ENCODE results near the gene ADRM1. TPM values are rescaled to one million over a fixed set of nuclear protein-coding genes. Genes with fewer than 3 reads are reported as not detected.
A peak's percentile ranks its signal among the peaks of the same experiment; 100 is the strongest.

The ADRM1 gene
- total RNA-seq, 1 donor from 2014 or later: 47.5 TPM

DNA sequence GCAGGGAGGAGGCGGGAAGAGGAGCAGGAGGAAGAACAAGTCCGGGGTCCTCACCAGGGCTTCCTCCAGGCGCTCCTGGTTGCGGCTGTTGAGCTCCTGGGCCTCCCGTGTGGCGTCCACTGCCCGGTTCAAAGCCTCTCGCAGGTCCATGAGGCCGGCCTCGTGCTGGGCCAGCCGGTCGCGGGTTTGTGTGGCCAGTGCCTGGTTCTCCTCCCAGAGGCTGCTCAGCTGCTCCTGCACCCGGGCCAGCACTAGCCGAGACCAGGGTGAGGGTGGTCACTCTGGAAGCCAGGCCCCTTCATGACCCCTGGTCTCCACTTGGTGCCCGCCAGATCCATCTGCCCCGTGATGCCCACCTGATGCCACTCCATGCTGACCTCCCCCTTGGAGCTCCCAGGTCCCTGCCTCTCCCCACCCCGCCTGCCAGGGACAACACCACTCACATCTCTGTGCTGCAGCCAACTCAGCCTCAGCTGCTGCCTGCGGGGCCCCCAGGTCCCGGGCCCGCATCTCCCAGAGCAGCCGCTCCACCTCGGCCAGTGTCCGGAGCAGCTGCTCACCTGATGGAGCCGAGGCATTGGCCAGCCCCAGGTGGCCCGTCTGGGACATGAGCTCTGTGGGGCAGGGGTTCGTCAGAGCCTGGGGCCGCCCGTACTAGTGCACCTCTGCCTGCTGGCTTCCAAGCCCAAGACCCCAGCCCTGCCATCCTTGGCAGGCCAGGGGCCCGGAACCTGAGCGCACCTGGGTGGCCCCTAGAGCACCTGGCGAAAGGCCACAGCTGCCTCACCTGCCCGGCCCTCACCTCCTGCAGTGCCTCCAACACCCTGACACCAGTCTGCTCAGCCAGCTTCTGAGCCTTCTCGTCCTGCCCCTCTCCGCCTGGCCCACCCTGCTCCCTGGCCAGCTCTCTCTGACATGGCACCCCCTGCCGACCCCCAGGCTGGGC is 15.9 kb downstream of the ADRM1 start:
- no peak for DNase-seq (ENCODE audit: low spot score)
- intact Hi-C loops (cut with DNase I): no loop called here
- ATAC-seq: no peak

DNA sequence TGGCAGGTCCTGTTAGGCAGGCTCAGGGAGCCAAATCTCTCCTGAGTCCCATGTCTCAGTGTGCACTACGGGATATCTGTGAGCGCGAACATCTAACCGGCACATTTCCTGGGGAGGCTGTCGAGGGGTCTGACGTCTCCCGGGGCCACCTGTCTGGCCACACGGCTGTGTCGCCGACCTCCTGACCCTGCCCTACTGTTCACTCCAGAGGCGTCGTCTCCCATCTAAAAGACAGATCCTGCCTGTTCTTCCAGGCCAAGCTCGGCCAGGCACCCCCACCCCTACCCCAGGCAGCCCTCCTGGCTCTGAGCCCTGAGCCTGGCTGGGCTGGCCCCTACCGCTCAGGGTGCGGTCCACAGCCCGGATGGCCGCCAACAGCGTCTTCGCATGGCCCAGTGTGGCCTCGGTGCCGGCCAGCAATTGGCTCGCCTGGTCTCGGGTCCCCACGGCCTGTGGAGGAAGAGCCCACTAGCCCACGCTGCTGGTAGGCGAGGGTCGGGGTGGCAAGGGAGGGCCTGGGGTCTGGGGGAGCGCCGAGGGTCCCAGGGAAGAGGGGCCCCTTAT is 16.6 kb downstream of the ADRM1 start:
- DNase-seq (ENCODE audit: low spot score) (no peak), ATAC-seq (no peak)
- intact Hi-C loops (cut with DNase I): no loop called here

DNA sequence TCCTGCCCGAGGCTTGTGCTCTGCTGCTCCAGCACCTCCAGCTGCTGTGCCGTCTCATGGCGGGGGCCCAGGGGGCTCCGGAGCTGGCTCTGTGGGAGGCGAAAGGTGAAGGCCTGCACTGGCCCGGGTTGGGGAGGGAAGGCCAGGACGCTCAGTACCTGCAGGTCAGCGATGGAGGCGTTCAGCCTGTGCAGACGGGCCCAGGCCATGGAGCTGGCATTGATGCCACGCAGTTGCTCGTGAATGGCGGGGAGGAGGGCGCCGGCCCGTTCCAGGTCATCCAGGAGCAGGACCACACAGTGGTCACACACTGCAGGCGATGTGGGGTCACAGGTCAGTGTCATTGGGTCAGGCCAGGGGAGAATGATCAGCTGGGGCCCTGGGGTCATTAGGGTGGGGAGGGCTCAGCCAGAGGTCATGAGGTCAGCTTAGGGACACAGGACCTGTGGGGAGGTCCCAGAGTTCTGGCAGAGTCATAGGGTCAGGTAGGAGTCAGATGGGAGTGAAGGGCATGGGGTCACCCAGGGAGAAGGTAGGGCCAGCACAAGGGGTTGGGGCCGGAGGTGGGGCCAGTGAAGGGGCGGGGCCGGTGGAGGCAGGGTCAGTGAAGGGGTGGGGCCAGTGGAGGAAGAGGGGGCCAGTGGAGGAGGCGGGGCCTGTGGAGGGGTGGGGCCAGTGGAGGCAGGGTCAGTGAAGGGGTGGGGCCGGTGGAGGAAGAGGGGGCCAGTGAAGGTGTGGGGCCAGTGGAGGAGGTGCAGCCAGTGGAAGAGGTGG is 18.0 kb downstream of the ADRM1 start:
- no peak for DNase-seq (ENCODE audit: low spot score)
- intact Hi-C loops (cut with DNase I): no loop called here
- ATAC-seq: peak; percentile 7

DNA sequence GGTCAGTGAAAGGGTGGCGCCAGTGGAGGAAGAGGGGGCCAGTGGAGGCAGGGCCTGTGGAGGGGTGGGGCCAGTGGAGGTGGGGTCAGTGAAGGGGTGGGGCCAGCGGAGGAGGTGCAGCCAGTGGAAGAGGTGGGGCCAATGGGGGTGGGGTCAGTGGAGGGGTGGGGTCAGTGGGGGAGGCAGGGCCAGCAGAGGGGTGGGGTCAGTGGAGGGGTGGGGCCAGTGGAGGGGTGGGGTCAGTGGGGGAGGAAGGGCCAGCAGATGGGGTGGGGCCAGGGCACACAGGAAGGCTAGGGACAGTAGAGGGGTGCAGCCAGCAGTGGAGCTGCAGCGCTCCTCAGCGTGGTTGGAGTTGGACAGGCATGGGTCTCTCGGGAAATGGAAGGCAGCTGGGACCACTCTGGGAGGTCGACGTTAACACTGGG is 18.7 kb downstream of the ADRM1 start:
- intact Hi-C loops (cut with DNase I): no loop called here
- ATAC-seq: peak; percentile 14

DNA sequence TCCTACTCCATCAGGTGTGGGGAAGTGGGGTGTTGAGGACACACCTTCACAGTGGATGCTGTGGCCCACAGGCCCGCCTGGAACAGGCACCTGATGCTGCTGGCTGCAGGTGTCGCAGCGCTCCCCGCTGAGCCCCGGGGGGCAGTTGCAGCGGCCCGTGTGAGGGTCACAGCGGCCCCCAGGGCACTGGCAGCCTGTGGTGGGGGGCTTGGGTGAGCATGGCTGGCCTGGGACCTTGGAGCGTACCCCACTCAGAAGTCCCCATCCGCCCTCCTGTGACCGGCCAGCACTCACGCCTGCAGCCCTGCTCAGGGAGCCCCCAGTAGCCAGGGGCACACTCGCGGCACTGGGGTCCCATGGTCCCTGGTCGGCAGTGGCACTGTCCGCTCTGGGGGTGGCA is 19.2 kb downstream of the ADRM1 start:
- ATAC-seq: no peak
- no peak for DNase-seq (ENCODE audit: low spot score)
- intact Hi-C loops (cut with DNase I): no loop called here

More for the DNA sequence above, 18.7 kb downstream of the ADRM1 start:
- DNase-seq (ENCODE audit: low spot score): no peak

DNA sequence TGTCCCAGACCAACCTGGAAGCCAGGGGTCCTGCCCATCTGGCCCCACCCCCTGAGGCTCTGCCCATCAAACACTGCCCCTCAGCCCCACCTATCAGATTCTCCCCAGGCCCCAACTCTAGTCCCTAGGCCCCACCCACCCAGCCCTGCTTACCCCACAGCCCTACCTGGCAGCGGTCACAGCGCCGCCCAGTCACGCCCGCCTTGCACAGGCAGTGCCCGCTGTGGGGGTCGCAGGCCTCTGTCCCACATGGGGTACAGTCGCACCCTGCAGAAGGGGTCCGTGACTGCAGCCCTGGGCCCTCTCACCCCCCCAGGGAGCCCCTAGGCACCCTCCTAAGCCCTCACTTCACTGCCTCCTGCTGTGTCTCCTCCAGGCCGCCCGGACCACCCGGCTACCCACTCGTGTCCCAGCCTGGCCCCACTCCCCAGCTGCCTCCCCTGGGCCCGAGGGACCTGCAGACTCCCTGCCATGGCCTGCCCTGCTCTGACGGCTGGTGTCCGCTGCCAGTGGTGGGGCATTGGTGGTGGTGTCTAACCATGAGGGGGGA is 19.8 kb downstream of the ADRM1 start:
- no peak for ATAC-seq
- intact Hi-C loops (cut with DNase I): no loop called here

DNA sequence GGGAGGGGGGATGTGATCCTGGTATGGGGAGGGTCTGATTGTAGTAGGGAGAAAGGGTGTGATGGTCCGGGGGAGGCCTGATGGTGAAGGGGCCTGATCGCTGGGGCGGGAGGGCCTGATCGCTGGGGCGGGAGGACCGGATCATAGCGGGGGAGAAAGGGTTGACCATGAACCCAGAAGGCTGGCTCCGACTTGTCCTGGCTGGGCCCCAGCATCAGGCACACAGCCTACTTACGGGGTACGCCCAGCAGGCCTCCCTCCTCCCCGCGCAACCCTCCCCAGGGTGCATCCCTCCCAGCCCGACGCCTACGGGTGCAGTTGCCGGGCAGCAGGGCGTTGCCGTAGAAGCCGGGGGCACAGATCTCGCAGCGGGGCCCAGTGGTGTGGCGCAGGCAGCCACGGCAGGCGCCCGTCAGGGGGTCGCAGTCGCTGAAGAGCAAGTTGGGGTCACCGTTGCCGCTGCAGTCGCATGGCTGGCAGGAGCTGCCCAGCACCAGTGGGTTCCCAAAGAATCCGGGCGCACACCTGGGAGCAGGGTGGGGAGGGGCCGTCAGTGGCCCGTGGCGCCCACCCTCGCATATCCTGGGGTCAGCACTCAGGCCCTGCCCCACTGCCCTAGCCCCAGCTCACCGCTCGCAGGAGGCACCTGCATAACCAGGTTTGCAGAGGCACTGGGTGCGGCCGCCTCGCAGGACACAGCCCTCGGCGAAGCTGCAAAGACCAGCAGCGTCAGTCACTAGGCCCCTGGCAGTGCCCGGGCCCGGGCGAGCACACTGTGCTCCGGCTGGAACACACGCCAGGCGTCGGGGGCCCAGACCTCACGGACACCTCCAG is 20.6 kb downstream of the ADRM1 start:
- intact Hi-C loops (cut with DNase I): no loop called here

More for the DNA sequence above, 19.8 kb downstream of the ADRM1 start:
- no peak for DNase-seq (ENCODE audit: low spot score)

DNA sequence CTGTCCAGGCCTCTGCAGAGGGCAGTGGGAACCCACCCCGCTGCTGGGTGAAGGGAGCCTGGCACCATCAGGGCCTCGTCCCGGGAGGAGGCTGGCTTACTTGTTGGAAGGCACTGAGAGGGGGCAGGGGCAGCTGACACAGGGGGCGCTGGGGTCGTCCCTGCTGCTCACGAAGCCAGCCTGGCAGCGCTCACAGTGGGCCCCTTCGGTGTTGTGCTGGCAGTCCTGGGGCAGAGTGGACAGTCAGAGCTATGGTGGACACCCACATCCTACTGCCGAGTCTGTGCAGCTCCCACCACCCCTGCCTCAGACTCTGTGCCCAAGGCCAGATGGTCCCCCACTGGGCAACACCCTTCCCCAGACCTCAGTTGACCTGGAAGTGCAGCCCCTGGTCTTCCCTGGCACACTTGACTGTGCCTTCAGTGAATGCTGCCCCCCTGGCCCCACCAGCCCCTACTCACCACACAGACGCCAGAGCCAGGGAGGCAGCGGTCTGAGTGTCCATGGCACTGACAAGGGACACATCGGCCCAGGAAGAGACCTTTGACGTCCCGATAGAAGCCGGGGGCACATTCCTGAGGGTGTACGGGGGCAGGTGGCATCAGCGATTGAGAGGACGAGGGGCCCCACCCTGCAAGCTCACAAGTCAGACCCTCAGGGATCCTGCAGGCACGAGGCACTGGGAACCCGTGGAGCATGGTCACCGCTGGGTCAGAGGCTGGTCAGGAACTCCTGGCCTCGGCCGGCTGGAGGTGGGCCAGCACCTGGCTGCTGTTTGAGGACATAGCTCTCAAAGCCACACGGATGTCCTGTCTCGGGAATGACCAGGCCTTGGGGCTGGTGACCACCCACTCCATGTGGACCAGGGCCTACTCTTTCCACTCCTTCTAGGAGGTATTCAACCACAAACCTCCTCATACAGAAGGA is 21.4 kb downstream of the ADRM1 start:
- no peak for DNase-seq (ENCODE audit: low spot score)
- no peak for ATAC-seq
- intact Hi-C loops (cut with DNase I): no loop called here

More for the DNA sequence above, 20.6 kb downstream of the ADRM1 start:
- DNase-seq (ENCODE audit: low spot score) (no peak), ATAC-seq (no peak)

DNA sequence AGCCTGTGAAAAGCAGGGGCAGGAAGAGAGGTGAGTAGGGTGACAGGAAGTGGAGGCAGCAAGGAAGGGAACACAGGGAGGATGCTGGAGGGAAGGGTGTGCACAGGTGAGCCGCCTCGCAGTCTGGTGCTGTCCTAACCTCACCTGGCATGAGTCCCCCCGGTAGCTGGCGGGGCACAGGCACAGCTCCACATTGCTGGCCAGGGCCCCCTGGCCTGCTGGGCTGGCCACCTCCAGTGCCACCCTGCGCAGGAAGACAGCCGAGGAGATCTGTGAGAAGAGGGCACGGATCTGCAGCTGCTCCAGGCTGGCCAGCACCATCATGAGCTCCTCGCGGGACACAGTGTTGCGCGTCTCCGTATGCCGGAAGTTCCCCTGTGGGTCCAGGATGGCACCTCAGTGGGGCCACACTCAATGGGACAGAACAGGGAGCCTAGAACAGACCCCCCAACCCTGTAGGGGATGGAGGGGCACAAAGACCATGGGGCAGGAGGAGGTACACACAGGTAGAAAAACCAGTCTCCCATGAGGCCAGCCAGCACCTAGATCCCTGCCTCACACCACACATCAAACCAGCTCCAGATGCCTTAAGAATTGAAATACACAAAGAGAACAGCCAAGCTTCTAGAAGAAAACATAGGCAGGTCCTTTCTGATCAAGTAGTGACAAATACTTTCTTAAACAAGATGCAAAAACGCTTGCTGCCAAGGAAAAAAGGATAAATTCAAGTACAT is 22.5 kb downstream of the ADRM1 start:
- DNase-seq (ENCODE audit: low spot score): no peak
- intact Hi-C loops (cut with DNase I): no loop called here

DNA sequence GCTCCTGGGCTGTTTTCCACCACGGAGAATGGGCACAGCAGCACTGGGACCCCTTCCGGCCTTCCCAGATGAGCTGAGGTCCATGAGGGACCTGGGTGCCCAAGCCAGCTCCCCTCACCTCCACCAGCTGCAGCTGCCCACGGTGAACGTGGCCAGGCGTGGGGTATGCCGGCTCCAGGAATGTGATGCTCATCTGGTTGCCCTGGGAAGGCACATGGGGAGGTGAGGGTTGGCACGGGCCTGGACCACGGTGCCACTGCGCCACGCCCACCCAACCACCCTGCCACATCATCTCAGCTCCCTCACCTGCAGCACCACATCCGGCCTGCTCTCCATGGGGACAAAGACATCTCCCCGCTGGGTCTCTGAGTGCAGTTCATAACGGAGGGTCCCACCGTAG is 23.8 kb downstream of the ADRM1 start:
- intact Hi-C loops (cut with DNase I): no loop called here
- no peak for DNase-seq (ENCODE audit: low spot score)
- no peak for ATAC-seq

More for the DNA sequence above, 22.5 kb downstream of the ADRM1 start:
- ATAC-seq: no peak

DNA sequence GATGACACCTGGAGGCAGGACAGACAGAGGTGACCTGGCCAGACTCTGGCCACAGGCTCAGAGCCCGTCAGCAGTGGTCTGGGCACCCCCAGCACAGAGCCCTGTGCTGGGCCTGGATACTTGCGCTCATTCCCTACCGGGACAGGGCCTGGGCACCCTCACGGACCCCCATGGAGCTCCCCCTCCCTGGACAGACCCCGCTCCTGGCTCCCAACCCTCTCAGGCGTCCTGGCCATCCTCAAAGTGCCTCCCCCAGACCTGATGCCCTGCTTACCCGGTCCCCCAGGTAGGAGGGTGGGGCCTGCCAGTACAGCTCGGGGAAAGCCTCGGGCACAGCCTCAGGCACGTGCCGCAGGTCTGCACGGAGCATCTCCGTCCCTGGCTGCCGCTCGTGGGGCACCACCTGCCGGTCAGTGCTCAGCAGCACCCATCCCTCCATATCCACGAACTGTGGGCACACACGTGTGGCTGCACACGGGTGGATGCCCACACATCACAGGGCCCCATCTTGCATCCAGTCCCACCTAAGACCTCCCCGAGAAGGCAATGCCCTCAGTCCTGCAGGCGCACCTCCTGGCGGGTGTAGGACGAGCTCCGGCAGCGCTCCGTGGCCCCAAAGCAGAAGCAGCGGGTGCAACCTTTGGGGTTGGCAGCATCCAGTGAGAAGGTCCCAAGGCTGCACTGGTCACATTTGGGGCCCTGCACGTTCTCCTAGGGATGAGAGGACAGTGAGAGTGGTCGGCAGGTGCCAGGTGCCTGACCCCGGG is 24.3 kb downstream of the ADRM1 start:
- DNase-seq (ENCODE audit: low spot score): no peak
- no peak for ATAC-seq
- intact Hi-C loops (cut with DNase I): no loop called here

DNA sequence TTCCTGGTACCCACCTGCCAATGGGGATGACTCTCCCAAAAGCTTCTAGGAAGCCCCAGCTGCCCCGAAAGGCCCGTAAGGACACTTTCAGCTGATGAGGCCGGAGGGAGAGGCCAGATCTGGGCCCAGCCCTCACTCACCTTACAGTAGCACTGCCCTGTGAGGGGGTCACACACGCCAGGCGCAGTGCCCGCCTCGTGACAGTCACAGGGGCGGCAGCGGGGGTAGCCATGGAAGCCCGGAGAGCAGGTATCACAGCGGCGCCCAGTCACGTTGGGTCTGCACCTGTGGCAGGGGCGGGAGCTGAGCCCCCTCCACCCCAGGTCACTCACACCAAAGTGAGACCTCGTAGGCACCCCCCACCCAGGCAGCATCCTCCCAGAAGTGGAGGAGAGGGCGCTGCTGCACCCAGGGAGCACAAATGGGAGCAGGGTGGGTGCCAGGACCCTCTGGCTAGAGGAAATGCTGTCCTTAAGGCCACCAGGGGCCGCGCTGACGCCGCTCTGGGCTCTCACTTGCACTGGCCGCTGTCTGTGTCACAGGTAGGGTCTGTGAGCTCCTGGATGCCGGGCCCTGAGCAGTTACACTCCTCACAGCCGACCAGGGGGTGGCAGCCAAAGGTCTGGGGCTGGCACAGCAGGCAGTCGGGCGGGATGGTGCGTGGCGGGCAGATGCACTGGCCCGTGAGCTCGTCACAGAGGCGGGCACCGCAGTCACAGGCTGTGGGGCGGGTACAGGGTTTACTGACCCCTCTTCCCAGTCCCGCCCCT is 25.1 kb downstream of the ADRM1 start:
- ATAC-seq (no peak), DNase-seq (ENCODE audit: low spot score) (no peak)
- intact Hi-C loops (cut with DNase I): no loop called here

DNA sequence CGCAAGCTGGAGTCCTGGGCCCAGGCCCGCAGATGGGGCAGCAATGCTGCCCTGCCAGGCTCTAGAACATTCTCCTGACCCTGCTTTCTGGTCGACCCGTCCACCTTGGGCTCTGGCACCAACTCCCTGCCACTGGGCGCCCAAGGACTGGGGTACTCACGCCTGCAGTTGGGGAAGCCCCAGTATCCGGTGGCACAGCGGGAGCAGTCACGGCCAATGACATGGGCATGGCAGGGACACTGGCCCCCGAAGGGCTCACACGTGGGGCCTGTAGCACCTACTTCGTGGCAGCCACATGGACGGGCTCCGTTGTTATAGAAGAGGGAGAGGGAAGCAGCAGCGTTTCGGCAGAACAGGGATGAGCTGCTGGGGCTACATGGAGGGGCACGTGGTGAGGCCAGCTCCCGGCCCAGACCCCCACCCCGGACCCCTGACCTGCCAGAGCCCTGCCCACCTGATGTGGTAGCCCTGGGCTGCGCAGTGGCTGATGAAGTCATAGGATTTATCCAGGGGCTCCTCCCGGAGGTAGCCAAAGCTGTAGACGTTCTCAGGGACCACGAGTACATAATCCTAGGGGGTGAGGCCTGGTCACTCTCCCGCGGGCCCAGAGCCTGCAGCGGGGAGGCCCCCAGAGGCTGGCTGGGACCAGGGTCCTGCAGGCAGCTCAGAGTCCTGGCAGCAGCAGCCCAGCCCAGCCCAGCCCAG is 26.0 kb downstream of the ADRM1 start:
- ATAC-seq (no peak), DNase-seq (ENCODE audit: low spot score) (no peak)
- intact Hi-C loops (cut with DNase I): no loop called here

DNA sequence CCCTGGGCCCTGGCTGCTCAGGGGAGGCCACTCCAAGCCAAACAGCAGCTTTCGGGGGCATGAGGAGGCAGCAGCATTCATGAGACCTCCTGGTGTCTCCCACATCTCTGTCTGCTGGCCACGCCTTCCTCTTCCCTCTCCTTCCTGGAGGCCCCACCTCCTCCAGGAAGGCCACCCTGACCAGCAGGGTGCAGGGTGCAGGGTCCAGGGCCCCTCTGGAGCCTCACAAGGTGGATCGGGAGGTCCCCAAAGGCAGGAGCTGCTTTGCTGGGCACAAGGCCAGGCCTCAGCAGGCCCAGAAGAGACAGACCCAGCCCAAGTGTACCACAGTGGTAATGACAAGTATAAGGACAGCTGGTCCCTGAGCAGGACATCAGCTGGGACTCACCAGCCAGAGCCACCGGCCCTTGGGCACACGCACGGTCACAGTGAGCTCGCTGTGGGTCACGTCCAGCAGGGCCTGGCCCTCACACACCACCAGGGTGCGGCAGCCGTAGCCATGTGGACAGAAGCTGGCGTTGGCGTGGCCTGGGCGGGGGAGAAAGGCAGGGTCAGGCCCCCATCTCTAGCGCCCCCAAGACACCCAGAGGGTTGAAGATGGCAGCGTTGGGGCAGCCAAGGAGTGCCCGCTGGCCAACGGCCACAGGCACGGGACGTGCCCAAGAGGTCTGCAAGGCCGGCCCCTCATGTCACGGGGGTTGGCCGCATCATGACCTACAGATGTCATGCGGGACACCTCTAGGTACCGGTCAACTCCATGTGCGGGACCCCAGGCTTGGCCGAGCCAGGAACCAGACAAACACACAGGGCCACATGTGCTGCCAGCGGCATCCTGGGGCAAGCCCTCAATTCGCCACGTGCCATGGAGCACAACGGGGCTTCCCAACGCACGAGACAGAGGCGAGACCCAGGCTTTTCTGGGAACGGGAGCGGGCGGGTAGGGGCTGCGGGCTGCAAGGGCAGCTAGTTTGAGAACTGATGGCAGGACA is 26.9 kb downstream of the ADRM1 start:
- ATAC-seq: no peak
- intact Hi-C loops (cut with DNase I): no loop called here
- DNase-seq (ENCODE audit: low spot score): no peak
